Measurements from ENCODE around the gene VNN1. TPM values are rescaled to one million over a fixed set of nuclear protein-coding genes. Genes with fewer than 3 reads are reported as not detected.

Gene VNN1
- total RNA-seq, 1 donor from 2014 or later: 0.07 TPM

- H3K27me3 Mint-ChIP-seq (ENCODE audit: low read depth, unreplicated experiment): peaks cover 3% of the 10 kb centered on the region
- Histone ChIP-seq H3K9me3 (ENCODE audit: insufficient read depth, low read depth, low read length) (no peaks in the 10 kb centered on the region), H3K4me1 (ENCODE audit: insufficient read depth, low read length) (no peaks in the 10 kb centered on the region), H4K20me1 (ENCODE audit: insufficient read depth, low read length) (no peaks in the 10 kb centered on the region), H2AFZ (ENCODE audit: low read depth, low read length) (no peak overlapping the region), H3K9ac (ENCODE audit: low read length) (no peak overlapping the region), H3K4me3 (ENCODE audit: insufficient read depth, low read depth, low read length) (no peak overlapping the region), H3K79me2 (ENCODE audit: insufficient read depth, low read length) (no peaks in the 10 kb centered on the region), H3K27ac (ENCODE audit: low read depth, low read length) (no peak overlapping the region), H3K4me2 (ENCODE audit: low read length) (no peak overlapping the region), H3K36me3 (ENCODE audit: insufficient read depth, low read length) (no peaks in the 10 kb centered on the region), H3K27me3 (ENCODE audit: insufficient read depth, low read length) (no peaks in the 10 kb centered on the region)
- no peaks in the 10 kb centered on the region for H3K9me3 Mint-ChIP-seq (ENCODE audit: unreplicated experiment)
- TF ChIP-seq EZH2 (IDR thresholded peaks at IDR 0.05; ENCODE audit: insufficient read depth, low read length) (no peak), CTCF (IDR thresholded peaks at IDR 0.05; ENCODE audit: insufficient read depth, low read depth, low read length) (no peak)
- no peaks in the 10 kb centered on the region for H3K4me1 Mint-ChIP-seq (ENCODE audit: low read depth, unreplicated experiment)
- H3K27ac Mint-ChIP-seq (ENCODE audit: unreplicated experiment): no peak overlapping the region
- no peaks in the 10 kb centered on the region for H3K36me3 Mint-ChIP-seq (ENCODE audit: low read depth, unreplicated experiment)
- FAIRE-seq (no peak), DNase-seq (ENCODE audit: low read depth) (no peak)
- no peak overlapping the region for H3K4me3 Mint-ChIP-seq (ENCODE audit: unreplicated experiment)
These were observed 6.0 kb upstream of the VNN1 start for GRCh38 chr6:132719736-132720448.

GRCh38 chr6:132715881-132716637, 2.2 kb upstream of the VNN1 start:
- H3K79me2 ChIP-seq (ENCODE audit: insufficient read depth, low read length): no peaks in the 10 kb centered on the region
- Mint-ChIP-seq H3K4me1 (ENCODE audit: low read depth, unreplicated experiment) (no peaks in the 10 kb centered on the region), H3K27ac (ENCODE audit: unreplicated experiment) (no peak overlapping the region), H3K4me3 (ENCODE audit: unreplicated experiment) (no peak overlapping the region), H3K9me3 (ENCODE audit: unreplicated experiment) (no peaks in the 10 kb centered on the region), H3K27me3 (ENCODE audit: low read depth, unreplicated experiment) (peaks cover 3% of the 10 kb centered on the region), H3K36me3 (ENCODE audit: low read depth, unreplicated experiment) (no peaks in the 10 kb centered on the region)
- no peak overlapping the region for H3K4me2 ChIP-seq (ENCODE audit: low read length)
- no peak overlapping the region for H3K9ac ChIP-seq (ENCODE audit: low read length)
- H3K27me3 ChIP-seq (ENCODE audit: insufficient read depth, low read length): no peaks in the 10 kb centered on the region
- H2AFZ ChIP-seq (ENCODE audit: low read depth, low read length): no peak overlapping the region
- no peak overlapping the region for H3K27ac ChIP-seq (ENCODE audit: low read depth, low read length)
- no peaks in the 10 kb centered on the region for H3K9me3 ChIP-seq (ENCODE audit: insufficient read depth, low read depth, low read length)
- no peak for DNase-seq (ENCODE audit: low read depth)
- TF ChIP-seq CTCF (IDR thresholded peaks at IDR 0.05; ENCODE audit: insufficient read depth, low read depth, low read length) (no peak), EZH2 (IDR thresholded peaks at IDR 0.05; ENCODE audit: insufficient read depth, low read length) (no peak)
- H3K4me3 ChIP-seq (ENCODE audit: insufficient read depth, low read depth, low read length): no peak overlapping the region
- no peaks in the 10 kb centered on the region for H3K36me3 ChIP-seq (ENCODE audit: insufficient read depth, low read length)
- FAIRE-seq: no peak
- H4K20me1 ChIP-seq (ENCODE audit: insufficient read depth, low read length): no peaks in the 10 kb centered on the region
- peaks cover 3% of the 10 kb centered on the region for H3K4me1 ChIP-seq (ENCODE audit: insufficient read depth, low read length)

- Mint-ChIP-seq H3K4me1 (ENCODE audit: low read depth, unreplicated experiment) (no peaks in the 10 kb centered on the region), H3K4me3 (ENCODE audit: unreplicated experiment) (no peak overlapping the region), H3K9me3 (ENCODE audit: unreplicated experiment) (no peaks in the 10 kb centered on the region), H3K27ac (ENCODE audit: unreplicated experiment) (peak overlapping the region; percentile 56), H3K27me3 (ENCODE audit: low read depth, unreplicated experiment) (peaks cover 3% of the 10 kb centered on the region), H3K36me3 (ENCODE audit: low read depth, unreplicated experiment) (no peaks in the 10 kb centered on the region)
- no peaks in the 10 kb centered on the region for H4K20me1 ChIP-seq (ENCODE audit: insufficient read depth, low read length)
- no peaks in the 10 kb centered on the region for H3K36me3 ChIP-seq (ENCODE audit: insufficient read depth, low read length)
- no peak overlapping the region for H3K4me2 ChIP-seq (ENCODE audit: low read length)
- no peaks in the 10 kb centered on the region for H3K79me2 ChIP-seq (ENCODE audit: insufficient read depth, low read length)
- H3K9me3 ChIP-seq (ENCODE audit: insufficient read depth, low read depth, low read length): no peaks in the 10 kb centered on the region
- no peak overlapping the region for H2AFZ ChIP-seq (ENCODE audit: low read depth, low read length)
- no peak overlapping the region for H3K9ac ChIP-seq (ENCODE audit: low read length)
- no peak overlapping the region for H3K27ac ChIP-seq (ENCODE audit: low read depth, low read length)
- DNase-seq (ENCODE audit: low read depth) (peak; percentile 37), FAIRE-seq (no peak)
- no peak overlapping the region for H3K4me3 ChIP-seq (ENCODE audit: insufficient read depth, low read depth, low read length)
- no peaks in the 10 kb centered on the region for H3K27me3 ChIP-seq (ENCODE audit: insufficient read depth, low read length)
- peaks cover 3% of the 10 kb centered on the region for H3K4me1 ChIP-seq (ENCODE audit: insufficient read depth, low read length)
- TF ChIP-seq CTCF (IDR thresholded peaks at IDR 0.05; ENCODE audit: insufficient read depth, low read depth, low read length) (peak; percentile 11), EZH2 (IDR thresholded peaks at IDR 0.05; ENCODE audit: insufficient read depth, low read length) (no peak)
These were observed 1.3 kb upstream of the VNN1 start for GRCh38 chr6:132715204-132715603.
